SK-N-SH (cell line): Measurements from ENCODE around the gene ACTR3. TPM values are rescaled to one million over a fixed set of nuclear protein-coding genes. Genes with fewer than 3 reads are reported as not detected.

Experiments
- CTCF ChIA-PET: fragments of 300-600, 350-600 bp; formaldehyde crosslinking; extraction: SDS; loops from one replicate; lab custom pipeline; 2021; lab: Yijun Ruan, JAX
- POLR2A ChIA-PET: fragments of 350-600 bp; sonication (Branson Sonifier 250); formaldehyde crosslinking; extraction: SDS; loops from one replicate; lab custom pipeline; 2020; ENCODE audit warnings: antibody characterized with exemption, inconsistent platforms; lab: Yijun Ruan, JAX
- DNase-seq: peaks from one replicate; pipeline ENCODE4 v3.0.0; 2012
- H2AFZ ChIP-seq: fragments of 200-600 bp; sonication (generic); 2 replicates; pipeline ENCODE4 v1.8.1; 2016; ENCODE audit warnings: antibody characterized with exemption, mild to moderate bottlenecking, low read depth
- H3F3A ChIP-seq: fragments of 200-600 bp; sonication (generic); replicated peaks from 2 replicates; pipeline ENCODE3; 2016; ENCODE audit warnings: antibody characterized with exemption, mild to moderate bottlenecking; ENCODE audit not compliant: insufficient read depth
- H3K27ac ChIP-seq, 2 experiments: fragments of 200-500 bp in 1 of 2; fragments of 200-600 bp in 1 of 2; sonication (Bioruptor generic) in 1 of 2; sonication (generic), shearing (Covaris generic) in 1 of 2; 2 replicates each; pipeline versions ENCODE4 v1.5.1 to v1.6.1; 2014 to 2016; ENCODE audit warnings: low read depth in 2 of 2, inconsistent platforms in 1 of 2, low read length in 1 of 2, mild to moderate bottlenecking in 1 of 2, mixed read lengths in 1 of 2
- H3K27me3 ChIP-seq: fragments of 200-600 bp; sonication (generic), shearing (Covaris generic); 2 replicates; pipeline ENCODE4 v1.6.1; 2016; ENCODE audit warnings: mixed run types; ENCODE audit not compliant: insufficient read depth
- H3K36me3 ChIP-seq, 2 experiments: fragments of 200-500 bp in 1 of 2; fragments of 200-600 bp in 1 of 2; sonication (Bioruptor generic) in 1 of 2; sonication (generic) in 1 of 2; replicated peaks in 1 of 2; 2 replicates each; pipeline versions ENCODE3 to v1.5.1; 2014 to 2016; ENCODE audit warnings: low read length in 1 of 2, mild to moderate bottlenecking in 1 of 2; ENCODE audit not compliant: insufficient read depth in 2 of 2, control insufficient read depth in 1 of 2
- H3K4me1 ChIP-seq, 2 experiments: fragments of 200-500 bp in 1 of 2; fragments of 200-600 bp in 1 of 2; sonication (Bioruptor generic) in 1 of 2; sonication (generic), shearing (Covaris generic) in 1 of 2; 2 replicates each; pipeline versions ENCODE4 v1.5.1 to v1.6.1; 2014 to 2016; ENCODE audit warnings: low read depth in 1 of 2, low read length in 1 of 2, mixed run types in 1 of 2; ENCODE audit not compliant: insufficient read depth in 2 of 2, control insufficient read depth in 1 of 2
- H3K4me2 ChIP-seq: fragments of 200-600 bp; sonication (generic), shearing (Covaris generic); 2 replicates; pipeline ENCODE4 v1.6.1; 2017; ENCODE audit warnings: mixed run types
- H3K4me3 ChIP-seq, 2 experiments: fragments of 200-500 bp in 1 of 2; fragments of 200-600 bp in 1 of 2; sonication (Bioruptor generic) in 1 of 2; sonication (generic), shearing (Covaris generic) in 1 of 2; 2 replicates each; pipeline versions ENCODE4 v1.5.1 to v1.8.1; 2014 to 2016; ENCODE audit warnings: low read depth in 2 of 2, inconsistent platforms in 1 of 2, low read length in 1 of 2, mild to moderate bottlenecking in 1 of 2, mixed read lengths in 1 of 2, moderate library complexity in 1 of 2
- H3K79me2 ChIP-seq: fragments of 200-600 bp; sonication (generic); 2 replicates; pipeline ENCODE4 v1.8.1; 2017; ENCODE audit warnings: mild to moderate bottlenecking; ENCODE audit not compliant: insufficient read depth
- H3K9ac ChIP-seq: fragments of 200-600 bp; sonication (generic); 2 replicates; pipeline ENCODE4 v1.6.1; 2017; ENCODE audit warnings: mixed run types
- H3K9me2 ChIP-seq: fragments of 200-600 bp; sonication (generic); 2 replicates; pipeline ENCODE4 v1.6.1; 2017; ENCODE audit warnings: mixed run types
- H3K9me3 ChIP-seq: fragments of 200-600 bp; sonication (generic); 2 replicates; pipeline ENCODE4 v1.6.1; 2017; ENCODE audit warnings: mixed run types, mild to moderate bottlenecking, moderate library complexity
- H4K20me1 ChIP-seq: fragments of 200-600 bp; sonication (generic); 2 replicates; pipeline ENCODE4 v1.6.1; 2017; ENCODE audit warnings: mild to moderate bottlenecking, mixed run types; ENCODE audit not compliant: insufficient read depth
- CHD2 ChIP-seq: fragments of 150-350 bp; IDR thresholded peaks from 2 replicates; pipeline ENCODE4 v1.6.1; 2018; ENCODE audit warnings: low read length; ENCODE audit not compliant: partially characterized antibody
- CTCF ChIP-seq: fragments of 200-600 bp; sonication (generic); IDR thresholded peaks from 2 replicates; pipeline ENCODE4 v1.6.1; 2017; ENCODE audit warnings: antibody characterized with exemption, mild to moderate bottlenecking, moderate library complexity
- FOSL2 ChIP-seq: IDR thresholded peaks from 2 replicates; pipeline ENCODE4 v1.4.0; 2012; ENCODE audit warnings: low read depth, mild to moderate bottlenecking, moderate library complexity, borderline replicate concordance
- JUND ChIP-seq: IDR thresholded peaks from 2 replicates; pipeline ENCODE4 v1.4.0; 2012
- PBX3 ChIP-seq: IDR thresholded peaks from 2 replicates; pipeline ENCODE4; 2012
- RFX5 ChIP-seq: IDR thresholded peaks from 2 replicates; pipeline ENCODE4 v1.6.1; 2012; ENCODE audit warnings: mild to moderate bottlenecking, improper control_type of control experiment, low read length
- TEAD4 ChIP-seq: IDR thresholded peaks from 2 replicates; pipeline ENCODE4 v1.4.0; 2012; ENCODE audit warnings: mild to moderate bottlenecking, borderline replicate concordance; ENCODE audit not compliant: insufficient read depth
- ZBTB33 ChIP-seq: IDR thresholded peaks from 2 replicates; pipeline ENCODE4 v1.4.0; 2012; ENCODE audit warnings: low read depth, borderline replicate concordance
- whole genome bisulfite sequencing: methylation state at CpG from one replicate; pipeline ENCODE4 v1.1.6; 2017; ENCODE audit warnings: low lambda C conversion rate; 5-methylcytosine and 5-hydroxymethylcytosine counted together
- polyA plus RNA-seq, 3 experiments: library from polyadenylated mRNA; depleted of rRNA; stranded (reverse); fragments of >200 nt; gene quantifications; 2 replicates each; pipeline ENCODE4 v1.2.3, GENCODE V29; 2012
- TF ChIP-seq, protein P1 (sequence below): IDR thresholded peaks from 2 replicates; pipeline ENCODE4 v1.4.0; 2012; ENCODE audit warnings: low read depth, borderline replicate concordance
- TF ChIP-seq, protein P2 (sequence below): fragments of 150-350 bp; IDR thresholded peaks from 2 replicates; pipeline ENCODE4 v1.6.1; 2017; ENCODE audit warnings: antibody characterized with exemption, low read length, low read depth, borderline replicate concordance

The ACTR3 gene
- polyA plus RNA-seq, 1 of the 3 experiments (the other 2 are of a cell fraction) = 90.8 TPM

DNA sequence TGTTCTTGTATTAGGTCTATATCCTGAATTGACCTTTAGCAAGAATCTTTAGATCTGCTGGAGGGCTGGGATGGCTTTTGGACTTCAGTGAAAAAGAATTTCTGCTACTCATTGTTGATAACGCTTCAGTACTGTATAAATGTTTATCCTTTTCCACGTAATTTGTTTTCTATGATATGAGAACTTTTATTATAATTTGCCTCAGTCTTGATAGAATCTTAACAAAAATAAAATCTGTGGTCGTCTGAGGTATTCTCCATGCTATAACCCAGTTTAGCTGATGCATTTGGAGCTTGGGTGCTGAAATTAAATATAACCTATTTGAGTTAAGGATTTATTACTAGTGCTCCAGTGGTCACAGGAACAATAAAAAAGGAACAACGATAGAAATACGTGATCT, 71.1 kb downstream of the ACTR3 start (continued):
- no peak for TF ChIP-seq PBX3
- no peak for TF ChIP-seq RFX5
- TF ChIP-seq TEAD4 = no peak
- TF ChIP-seq, protein P1, sequence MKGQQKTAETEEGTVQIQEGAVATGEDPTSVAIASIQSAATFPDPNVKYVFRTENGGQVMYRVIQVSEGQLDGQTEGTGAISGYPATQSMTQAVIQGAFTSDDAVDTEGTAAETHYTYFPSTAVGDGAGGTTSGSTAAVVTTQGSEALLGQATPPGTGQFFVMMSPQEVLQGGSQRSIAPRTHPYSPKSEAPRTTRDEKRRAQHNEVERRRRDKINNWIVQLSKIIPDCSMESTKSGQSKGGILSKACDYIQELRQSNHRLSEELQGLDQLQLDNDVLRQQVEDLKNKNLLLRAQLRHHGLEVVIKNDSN = no peak
- no peak for TF ChIP-seq CTCF
- TF ChIP-seq, protein P2, sequence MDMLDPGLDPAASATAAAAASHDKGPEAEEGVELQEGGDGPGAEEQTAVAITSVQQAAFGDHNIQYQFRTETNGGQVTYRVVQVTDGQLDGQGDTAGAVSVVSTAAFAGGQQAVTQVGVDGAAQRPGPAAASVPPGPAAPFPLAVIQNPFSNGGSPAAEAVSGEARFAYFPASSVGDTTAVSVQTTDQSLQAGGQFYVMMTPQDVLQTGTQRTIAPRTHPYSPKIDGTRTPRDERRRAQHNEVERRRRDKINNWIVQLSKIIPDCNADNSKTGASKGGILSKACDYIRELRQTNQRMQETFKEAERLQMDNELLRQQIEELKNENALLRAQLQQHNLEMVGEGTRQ = no peak
- TF ChIP-seq, all 33 proteins: peak for 0

- Histone ChIP-seq H3K27ac (peak overlapping the region; percentile 22 to 47; a peak in 2 of 4 replicates), H2AFZ (no peak overlapping the region), H3K4me1 (no peaks in the 10 kb centered on the region; a peak in 1 of 4 replicates), H3K27me3 (no peaks in the 10 kb centered on the region), H3F3A (peaks cover 27% of the 10 kb centered on the region), H3K4me2 (no peak overlapping the region), H3K9me2 (no peaks in the 10 kb centered on the region), H3K9ac (no peak overlapping the region), H3K36me3 (peaks cover 35 to 72% of the 10 kb centered on the region in 2 experiments), H3K79me2 (peaks cover 17% of the 10 kb centered on the region; the same call in 1 of the 2 replicates), H4K20me1 (peaks cover 12% of the 10 kb centered on the region; the same call in 1 of the 2 replicates), H3K9me3 (no peaks in the 10 kb centered on the region), H3K4me3 (no peak overlapping the region)
- 78% methylated on average over 4 of the region's 4 CpGs for WGBS
- ChIA-PET POLR2A (no interaction called here), CTCF (no interaction called here)
- no peak for DNase-seq
- TF ChIP-seq JUND = peak; percentile 39; the same call in 1 of the 2 replicates
- TF ChIP-seq ZBTB33 = no peak
- peak; percentile 36; the same call in 1 of the 2 replicates for TF ChIP-seq FOSL2
- no peak for TF ChIP-seq CHD2
These were observed 73.0 kb downstream of the ACTR3 start for GRCh38 chr2:113962692-113963480.
